ENCODE results near the gene SLC25A43.

DNA sequence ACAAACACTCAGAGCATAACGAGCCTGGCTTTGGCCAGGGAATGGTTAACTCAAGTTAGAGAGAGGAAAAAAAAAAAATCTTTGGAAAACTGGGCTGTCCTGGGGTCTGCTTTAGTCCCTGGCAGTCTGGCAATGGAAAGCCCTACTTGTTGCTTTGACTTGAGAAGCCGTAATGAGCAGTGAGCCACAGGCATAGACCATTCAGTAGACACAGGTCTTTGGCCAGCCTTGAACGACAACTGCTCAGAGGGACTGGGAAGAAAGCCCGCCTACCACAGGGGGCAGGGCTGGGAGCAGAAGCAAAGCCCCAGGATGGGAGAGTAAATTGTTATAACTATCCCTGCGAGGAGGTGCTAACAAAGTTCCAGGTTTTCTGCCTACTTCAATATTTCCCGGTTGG lies 25.9 kb downstream of the SLC25A43 start:
- TF ChIP-seq, protein P1, sequence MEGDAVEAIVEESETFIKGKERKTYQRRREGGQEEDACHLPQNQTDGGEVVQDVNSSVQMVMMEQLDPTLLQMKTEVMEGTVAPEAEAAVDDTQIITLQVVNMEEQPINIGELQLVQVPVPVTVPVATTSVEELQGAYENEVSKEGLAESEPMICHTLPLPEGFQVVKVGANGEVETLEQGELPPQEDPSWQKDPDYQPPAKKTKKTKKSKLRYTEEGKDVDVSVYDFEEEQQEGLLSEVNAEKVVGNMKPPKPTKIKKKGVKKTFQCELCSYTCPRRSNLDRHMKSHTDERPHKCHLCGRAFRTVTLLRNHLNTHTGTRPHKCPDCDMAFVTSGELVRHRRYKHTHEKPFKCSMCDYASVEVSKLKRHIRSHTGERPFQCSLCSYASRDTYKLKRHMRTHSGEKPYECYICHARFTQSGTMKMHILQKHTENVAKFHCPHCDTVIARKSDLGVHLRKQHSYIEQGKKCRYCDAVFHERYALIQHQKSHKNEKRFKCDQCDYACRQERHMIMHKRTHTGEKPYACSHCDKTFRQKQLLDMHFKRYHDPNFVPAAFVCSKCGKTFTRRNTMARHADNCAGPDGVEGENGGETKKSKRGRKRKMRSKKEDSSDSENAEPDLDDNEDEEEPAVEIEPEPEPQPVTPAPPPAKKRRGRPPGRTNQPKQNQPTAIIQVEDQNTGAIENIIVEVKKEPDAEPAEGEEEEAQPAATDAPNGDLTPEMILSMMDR (conservative IDR thresholded peaks at IDR 0.05; ENCODE audit: low read length): no peak
- TF ChIP-seq EZH2phosphoT487 (IDR thresholded peaks at IDR 0.05; ENCODE audit: borderline replicate concordance): no peak
